ENCODE measurements around the gene BABAM2.

GRCh38 chr2:28310107-28310506 is 419.6 kb downstream of the BABAM2 start:
- no peak for TF ChIP-seq CTCF (IDR thresholded peaks at IDR 0.05)
- TF ChIP-seq POLR2A (IDR thresholded peaks at IDR 0.05) = no peak

Measured in right lobe of liver (tissue), 4 donors.